GM23248 (cell line): ENCODE results near the gene ST6GAL1. TPM values are rescaled to one million over a fixed set of nuclear protein-coding genes. Genes with fewer than 3 reads are reported as not detected.

ENCODE experiments used
- DNase-seq: peaks from one replicate; pipeline ENCODE4 v3.0.0-alpha.2; 2015
- H2AFZ ChIP-seq: fragments of 200-600 bp; sonication (generic); 2 replicates; pipeline ENCODE4 v1.6.1; 2016; ENCODE audit warnings: antibody characterized with exemption
- H3F3A ChIP-seq: fragments of 200-600 bp; sonication (generic); 2 replicates; pipeline ENCODE4 v1.6.1; 2016; ENCODE audit warnings: mild to moderate bottlenecking, antibody characterized with exemption, mixed run types; ENCODE audit not compliant: insufficient read depth
- H3K27ac ChIP-seq: fragments of 200-600 bp; sonication (generic); 2 replicates; pipeline ENCODE4 v1.5.1; 2016; ENCODE audit warnings: mild to moderate bottlenecking
- H3K27me3 ChIP-seq: fragments of 200-600 bp; sonication (generic); replicated peaks from 2 replicates; pipeline ENCODE4 v1.6.1; 2016; ENCODE audit warnings: mild to moderate bottlenecking; ENCODE audit not compliant: insufficient read depth
- H3K36me3 ChIP-seq: fragments of 200-600 bp; sonication (generic); 2 replicates; pipeline ENCODE4 v1.6.1; 2016; ENCODE audit warnings: low read depth, mild to moderate bottlenecking
- H3K4me1 ChIP-seq: fragments of 200-600 bp; sonication (generic); 2 replicates; pipeline ENCODE4 v1.6.1; 2016; ENCODE audit warnings: mild to moderate bottlenecking; ENCODE audit not compliant: insufficient read depth
- H3K4me2 ChIP-seq: fragments of 200-600 bp; sonication (generic); one replicate; pipeline ENCODE4 v1.6.1; 2016; ENCODE audit warnings: mild to moderate bottlenecking; ENCODE audit not compliant: unreplicated experiment
- H3K4me3 ChIP-seq: fragments of 200-600 bp; sonication (generic); 2 replicates; pipeline ENCODE4 v1.5.1; 2016; ENCODE audit warnings: mild to moderate bottlenecking
- H3K79me2 ChIP-seq: fragments of 200-600 bp; sonication (generic); 2 replicates; pipeline ENCODE4 v1.6.1; 2016; ENCODE audit warnings: mild to moderate bottlenecking; ENCODE audit not compliant: insufficient read depth
- H3K9ac ChIP-seq: fragments of 200-600 bp; sonication (generic); 2 replicates; pipeline ENCODE4 v1.6.1; 2016; ENCODE audit warnings: mild to moderate bottlenecking
- H3K9me2 ChIP-seq: fragments of 200-600 bp; sonication (generic); 2 replicates; pipeline ENCODE4 v1.6.1; 2016; ENCODE audit warnings: mixed run types, mild to moderate bottlenecking, moderate library complexity; ENCODE audit not compliant: insufficient read depth
- H3K9me3 ChIP-seq: fragments of 200-600 bp; sonication (generic); one replicate; pipeline ENCODE4 v1.6.1; 2017; ENCODE audit warnings: low read depth
- H4K20me1 ChIP-seq: fragments of 200-600 bp; sonication (generic); 2 replicates; pipeline ENCODE4 v1.6.0; 2016; ENCODE audit not compliant: insufficient read depth
- EZH2 ChIP-seq: fragments of 200-600 bp; sonication (generic); IDR thresholded peaks from 2 replicates; pipeline ENCODE4 v1.6.1; 2018; ENCODE audit warnings: antibody characterized with exemption, mild to moderate bottlenecking; ENCODE audit not compliant: insufficient read depth, poor library complexity, severe bottlenecking
- EZH2phosphoT487 ChIP-seq: fragments of 200-600 bp; sonication (generic); IDR thresholded peaks from 2 replicates; pipeline ENCODE4 v1.6.1; 2018; ENCODE audit warnings: antibody characterized with exemption, moderate library complexity, mild to moderate bottlenecking, low read depth; ENCODE audit not compliant: insufficient read depth
- WGBS, 2 experiments: methylation state at CpG; one replicate each; pipeline ENCODE4 v1.1.6; 2015 to 2017; ENCODE audit warnings: low lambda C conversion rate in 2 of 2, low coverage in 1 of 2; ENCODE audit errors: missing lambda C conversion rate in 2 of 2; 5-methylcytosine and 5-hydroxymethylcytosine counted together
- in situ Hi-C: fragments of 300-500 bp; cut with MboI; formaldehyde crosslinking; loops from 2 replicates; pipeline ENCODE4 v1.15.0; 2020
- polyA plus RNA-seq: library from polyadenylated mRNA; unstranded; fragments of >200 nt; fragmentation: Nextera tagmentation; extraction: Ambion mirVana; gene quantifications from 2 replicates; pipeline ENCODE4 v1.2.1, GENCODE V29; 2016
- total RNA-seq: library from RNA; depleted of rRNA; stranded (reverse); fragments of >200 nt; shearing (Covaris generic); gene quantifications from 2 replicates; pipeline ENCODE4 v1.2.3, GENCODE V29; 2014

Gene ST6GAL1
- total and polyA plus RNA-seq, 2 experiments from 2014 or later, result 0.20 TPM; not detected in 1

DNA sequence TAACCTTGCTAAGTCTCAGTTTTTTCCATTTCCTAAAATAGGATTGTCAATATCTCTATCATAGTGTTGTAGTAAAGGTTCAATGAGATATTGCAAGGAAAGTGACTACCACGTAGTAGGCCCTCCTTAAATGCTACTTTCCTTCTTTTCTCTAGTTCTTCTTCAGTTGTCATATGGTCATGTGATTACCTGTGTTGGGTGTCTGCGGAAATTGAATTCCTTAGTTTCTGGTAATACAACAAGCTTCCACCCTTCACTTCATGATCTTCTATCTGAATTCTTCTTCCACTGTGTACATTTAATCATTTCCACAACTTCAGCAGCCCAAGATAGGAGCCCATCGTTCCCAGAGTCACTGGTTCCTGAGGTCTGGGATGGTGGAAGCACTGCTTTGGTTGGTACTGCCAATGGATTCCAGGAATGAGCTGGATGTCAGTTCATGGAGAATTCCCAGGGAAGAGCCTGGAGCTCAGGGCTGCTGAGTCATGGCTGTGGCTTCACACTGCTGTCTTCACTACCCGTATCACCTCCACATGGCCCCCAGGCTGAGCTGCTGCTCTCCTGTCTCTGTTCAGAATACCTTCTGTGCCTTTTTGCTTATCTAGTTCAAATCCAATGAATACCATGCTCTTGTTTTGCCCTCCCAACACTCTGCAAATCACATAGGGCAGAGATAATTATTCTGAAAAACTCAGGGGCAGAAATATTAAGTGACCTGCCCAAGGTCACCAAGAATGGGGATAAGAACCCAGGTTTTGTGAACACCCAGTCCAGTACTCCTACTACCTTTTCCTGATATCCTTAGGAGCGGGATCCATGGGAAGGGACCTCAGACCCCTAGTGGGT, 110.4 kb downstream of the ST6GAL1 start:
- Histone ChIP-seq H3K9me2 (no peaks in the 10 kb centered on the region), H3K27ac (no peak overlapping the region), H2AFZ (no peak overlapping the region), H3K4me1 (peaks cover 11% of the 10 kb centered on the region), H3K4me2 (no peak overlapping the region), H3F3A (no peaks in the 10 kb centered on the region), H3K9ac (no peak overlapping the region), H3K4me3 (no peak overlapping the region), H3K36me3 (no peaks in the 10 kb centered on the region), H3K9me3 (no peaks in the 10 kb centered on the region), H4K20me1 (no peaks in the 10 kb centered on the region), H3K79me2 (no peaks in the 10 kb centered on the region), H3K27me3 (no peaks in the 10 kb centered on the region)
- in situ Hi-C loops, result no loop called here
- WGBS, 2 experiments, result 34 to 37% methylated on average over 5 of the region's 5 CpGs
- TF ChIP-seq EZH2, result no peak
- DNase-seq, result peak; percentile 68

- Histone ChIP-seq H3K4me2 (no peak overlapping the region), H3K27me3 (no peaks in the 10 kb centered on the region), H2AFZ (0 out of 2 replicates have a peak overlapping the region, but pooled peaks have one; percentile 34), H3K9me3 (no peaks in the 10 kb centered on the region), H3K27ac (no peak overlapping the region), H3K36me3 (no peaks in the 10 kb centered on the region), H3K4me3 (no peak overlapping the region), H4K20me1 (no peaks in the 10 kb centered on the region), H3K4me1 (peaks cover 11% of the 10 kb centered on the region), H3K9me2 (no peaks in the 10 kb centered on the region), H3K9ac (no peak overlapping the region), H3F3A (no peaks in the 10 kb centered on the region), H3K79me2 (no peaks in the 10 kb centered on the region)
- 31 to 33% methylated on average over 8 of the region's 8 CpGs for WGBS, 2 experiments
- in situ Hi-C loops, result no loop called here
- TF ChIP-seq EZH2 (no peak), EZH2phosphoT487 (no peak)
- DNase-seq, result peak; percentile 44
Measured at GRCh38 chr3:187041362-187042307, 111.3 kb downstream of the ST6GAL1 start.

DNA sequence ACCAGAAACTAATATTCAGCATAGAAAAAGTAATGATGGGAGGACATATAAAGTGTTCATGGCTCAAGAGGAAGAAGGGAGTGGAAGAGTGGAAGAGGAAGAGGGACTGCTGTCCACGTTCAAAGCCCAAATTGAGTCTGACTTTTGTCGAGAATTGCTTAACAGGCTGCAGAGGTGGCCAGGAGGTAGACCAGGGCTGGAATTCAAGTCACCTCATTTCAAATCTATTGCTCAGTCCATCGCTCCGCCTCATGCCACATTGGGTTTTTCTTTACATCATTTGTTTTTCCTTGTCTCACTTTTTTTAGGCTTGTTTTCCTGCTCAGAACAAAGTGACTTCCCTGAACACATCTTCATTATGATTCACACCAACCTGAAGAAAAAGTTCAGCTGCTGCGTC, 112.0 kb downstream of the ST6GAL1 start:
- Histone ChIP-seq H3K4me2 (no peak overlapping the region), H3K27ac (no peak overlapping the region), H2AFZ (no peak overlapping the region), H3K4me3 (no peak overlapping the region), H3K9me2 (no peaks in the 10 kb centered on the region), H3K36me3 (no peaks in the 10 kb centered on the region), H3K79me2 (no peaks in the 10 kb centered on the region), H3F3A (no peaks in the 10 kb centered on the region), H3K4me1 (peaks cover 11% of the 10 kb centered on the region), H3K27me3 (no peaks in the 10 kb centered on the region), H4K20me1 (no peaks in the 10 kb centered on the region), H3K9ac (no peak overlapping the region), H3K9me3 (no peaks in the 10 kb centered on the region)
- 62 to 66% methylated on average over 5 of the region's 5 CpGs for WGBS, 2 experiments
- no peak for TF ChIP-seq EZH2
- DNase-seq, result no peak
- in situ Hi-C loops, result no loop called here

DNA sequence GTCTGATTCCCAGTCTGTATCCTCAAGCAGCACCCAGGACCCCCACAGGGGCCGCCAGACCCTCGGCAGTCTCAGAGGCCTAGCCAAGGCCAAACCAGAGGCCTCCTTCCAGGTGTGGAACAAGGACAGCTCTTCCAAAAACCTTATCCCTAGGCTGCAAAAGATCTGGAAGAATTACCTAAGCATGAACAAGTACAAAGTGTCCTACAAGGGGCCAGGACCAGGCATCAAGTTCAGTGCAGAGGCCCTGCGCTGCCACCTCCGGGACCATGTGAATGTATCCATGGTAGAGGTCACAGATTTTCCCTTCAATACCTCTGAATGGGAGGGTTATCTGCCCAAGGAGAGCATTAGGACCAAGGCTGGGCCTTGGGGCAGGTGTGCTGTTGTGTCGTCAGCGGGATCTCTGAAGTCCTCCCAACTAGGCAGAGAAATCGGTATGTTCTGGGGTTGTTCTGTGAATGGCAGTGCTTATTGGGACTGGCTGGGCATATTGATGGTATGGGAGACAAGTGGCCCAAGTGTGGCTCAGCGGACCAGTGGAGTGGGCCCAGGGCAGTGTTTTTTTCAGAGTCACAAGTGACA, 112.6 kb downstream of the ST6GAL1 start:
- no peaks in the 10 kb centered on the region for H3K36me3 ChIP-seq
- H3F3A ChIP-seq, result no peaks in the 10 kb centered on the region
- H3K9ac ChIP-seq, result no peak overlapping the region
- TF ChIP-seq EZH2, result no peak
- TF ChIP-seq EZH2phosphoT487, result no peak
- no peak for DNase-seq
- no peak overlapping the region for H3K4me2 ChIP-seq
- 70 to 79% methylated on average over 8 of the region's 8 CpGs for WGBS, 2 experiments
- H3K79me2 ChIP-seq, result no peaks in the 10 kb centered on the region
- no peak overlapping the region for H2AFZ ChIP-seq
- no peak overlapping the region for H3K27ac ChIP-seq
- peaks cover 11% of the 10 kb centered on the region for H3K4me1 ChIP-seq
- no peaks in the 10 kb centered on the region for H3K27me3 ChIP-seq
- no peaks in the 10 kb centered on the region for H3K9me3 ChIP-seq
- no peaks in the 10 kb centered on the region for H3K9me2 ChIP-seq
- H3K4me3 ChIP-seq, result no peak overlapping the region
- no peaks in the 10 kb centered on the region for H4K20me1 ChIP-seq
- in situ Hi-C loops, result no loop called here
